Thoracic aorta (tissue), 2 donors: Measurements from ENCODE around the gene SNX25. TPM values are rescaled to one million over a fixed set of nuclear protein-coding genes. Genes with fewer than 3 reads are reported as not detected.
"Not testable (repeated sequence)": the region's sequence is repeated elsewhere in the genome, so short reads cannot be mapped to it uniquely, and the experiment has no call there.

ENCODE experiments used
- ATAC-seq: fragments of 150-250 bp; one replicate; pipeline ENCODE4 v1.8.0; 2017; ENCODE audit warnings: low read depth; ENCODE audit not compliant: insufficient number of reproducible peaks, low FRiP score
- DNase-seq: peaks from one replicate; pipeline ENCODE4 v3.0.0-alpha.2; 2020; ENCODE audit warnings: low spot score
- H3K27ac ChIP-seq, 2 donors: fragments of 200-600 bp; sonication (generic); 1 replicate in 1 of 2; 2 replicates in 1 of 2; pipeline ENCODE4 v1.5.1; 2016; ENCODE audit warnings: mild to moderate bottlenecking in 2 of 2, moderate library complexity in 2 of 2
- H3K27me3 ChIP-seq: fragments of 200-600 bp; sonication (generic); replicated peaks from 2 replicates; pipeline ENCODE4 v1.6.0; 2016; ENCODE audit warnings: mild to moderate bottlenecking; ENCODE audit not compliant: insufficient read depth
- H3K36me3 ChIP-seq: fragments of 200-600 bp; sonication (generic); one replicate; pipeline ENCODE4 v1.5.1; 2016
- H3K4me1 ChIP-seq, 2 donors: fragments of 200-600 bp; sonication (generic); 1 replicate in 1 of 2; 2 replicates in 1 of 2; pipeline versions ENCODE4 v1.5.1 to v1.6.0; 2016; ENCODE audit warnings: low read depth in 2 of 2, mild to moderate bottlenecking in 1 of 2; ENCODE audit not compliant: control insufficient read depth in 1 of 2
- H3K4me3 ChIP-seq: fragments of 200-600 bp; sonication (generic); 2 replicates; pipeline ENCODE4 v1.5.1; 2016; ENCODE audit warnings: mild to moderate bottlenecking
- H3K9me3 ChIP-seq: fragments of 200-600 bp; sonication (generic); 2 replicates; pipeline ENCODE4 v1.5.1; 2016
- CTCF ChIP-seq: fragments of 200-600 bp; sonication (generic); IDR thresholded peaks from one replicate; pipeline ENCODE4 v1.5.1; 2019; ENCODE audit warnings: antibody characterized with exemption
- total RNA-seq, 2 donors: library from RNA; depleted of rRNA; stranded (reverse); fragments of >200 nt; gene quantifications; one replicate each; pipeline versions ENCODE4 v1.1.0 to v1.2.3, GENCODE V29; 2016

Gene SNX25
- total RNA-seq, 2 donors from 2014 or later: 31.3 to 38.0 TPM

- no peak for DNase-seq
- H3K36me3 ChIP-seq: no peaks in the 10 kb centered on the region
- no peaks in the 10 kb centered on the region for H3K27me3 ChIP-seq
- no peak for ATAC-seq
- no peak for TF ChIP-seq CTCF
- H3K4me3 ChIP-seq: no peak overlapping the region
- H3K4me1 ChIP-seq: peaks cover 41 to 72% of the 10 kb centered on the region in 2 donors
- H3K27ac ChIP-seq: peak overlapping the region; percentile 90 to 93
- H3K9me3 ChIP-seq: no peaks in the 10 kb centered on the region
These were observed 150.5 kb downstream of the SNX25 start for GRCh38 chr4:185359767-185360446.

- Histone ChIP-seq H3K4me3 (no peak overlapping the region), H3K27me3 (no peaks in the 10 kb centered on the region), H3K4me1 (peaks cover 41 to 70% of the 10 kb centered on the region in 2 donors), H3K27ac (peak overlapping the region; percentile 11 to 73), H3K36me3 (no peaks in the 10 kb centered on the region), H3K9me3 (no peaks in the 10 kb centered on the region)
- TF ChIP-seq CTCF: no peak
- no peak for ATAC-seq
- no peak for DNase-seq
These were observed 152.5 kb downstream of the SNX25 start for GRCh38 chr4:185361872-185362271.

GRCh38 chr4:185362570-185362969 is 153.2 kb downstream of the SNX25 start:
- ATAC-seq: not testable (repeated sequence)
- H3K27ac ChIP-seq: peak overlapping the region; percentile 36 to 73

GRCh38 chr4:185363251-185363650 is 153.9 kb downstream of the SNX25 start:
- Histone ChIP-seq H3K4me1 (peaks cover 37 to 56% of the 10 kb centered on the region in 2 donors), H3K9me3 (no peaks in the 10 kb centered on the region), H3K36me3 (no peaks in the 10 kb centered on the region), H3K27ac (peak overlapping the region; percentile 36 to 73), H3K4me3 (no peak overlapping the region), H3K27me3 (no peaks in the 10 kb centered on the region)
- DNase-seq: no peak
- no peak for ATAC-seq
- TF ChIP-seq CTCF: no peak

More at GRCh38 chr4:185362570-185362969, 153.2 kb downstream of the SNX25 start:
- not testable (repeated sequence) for H3K36me3 ChIP-seq, H3K9me3 ChIP-seq, H3K4me3 ChIP-seq, DNase-seq, H3K27me3 ChIP-seq
- peaks cover 41 to 63% of the 10 kb centered on the region in 2 donors for H3K4me1 ChIP-seq

- TF ChIP-seq CTCF: no peak
- Histone ChIP-seq H3K4me3 (no peak overlapping the region), H3K4me1 (peaks cover 25 to 42% of the 10 kb centered on the region in 2 donors), H3K9me3 (no peaks in the 10 kb centered on the region), H3K36me3 (no peaks in the 10 kb centered on the region), H3K27me3 (no peaks in the 10 kb centered on the region), H3K27ac (peak overlapping the region in 1 of 2 donors; percentile 73)
- DNase-seq: no peak
- no peak for ATAC-seq
These were observed 155.5 kb downstream of the SNX25 start for GRCh38 chr4:185364886-185365285.

- Histone ChIP-seq H3K36me3 (no peaks in the 10 kb centered on the region), H3K4me3 (no peak overlapping the region), H3K9me3 (no peaks in the 10 kb centered on the region), H3K27ac (no peak overlapping the region), H3K27me3 (no peaks in the 10 kb centered on the region), H3K4me1 (no peaks in the 10 kb centered on the region)
- TF ChIP-seq CTCF: no peak
- no peak for ATAC-seq
- DNase-seq: no peak
These were observed 160.3 kb downstream of the SNX25 start for GRCh38 chr4:185369731-185370130.
